GM10847 (cell line): ENCODE results near the gene TCF23.

ENCODE experiments used
- POLR2A ChIP-seq: IDR thresholded peaks from 2 replicates; pipeline ENCODE4 v1.6.1; 2011; ENCODE audit not compliant: insufficient read length; ENCODE audit errors: extremely low read depth

TCF23 gene

GRCh38 chr2:27148801-27149439, at the start of gene TCF23:
Gene TCF23 (plus strand): TSS chr2:27149004. CDS start chr2:27149134, 130 bp downstream.
- TF ChIP-seq POLR2A = no peak

- no peak for TF ChIP-seq POLR2A
Measured at GRCh38 chr2:27099334-27099955, 49.4 kb upstream of the TCF23 start.

GRCh38 chr2:27100036-27100435, 48.8 kb upstream of the TCF23 start:
- TF ChIP-seq POLR2A = no peak

GRCh38 chr2:27102329-27102728, 46.5 kb upstream of the TCF23 start:
- TF ChIP-seq POLR2A = no peak

GRCh38 chr2:27105981-27106380, 42.8 kb upstream of the TCF23 start:
- no peak for TF ChIP-seq POLR2A

GRCh38 chr2:27108221-27108620, 40.6 kb upstream of the TCF23 start:
- no peak for TF ChIP-seq POLR2A

GRCh38 chr2:27109083-27109482, 39.7 kb upstream of the TCF23 start:
- TF ChIP-seq POLR2A = no peak

GRCh38 chr2:27115519-27115918, 33.3 kb upstream of the TCF23 start:
- TF ChIP-seq POLR2A = no peak

- no peak for TF ChIP-seq POLR2A
Measured at GRCh38 chr2:27117995-27118524, 30.7 kb upstream of the TCF23 start.

GRCh38 chr2:27118525-27119329, 30.1 kb upstream of the TCF23 start, which contains the start of gene CGREF1:
Gene CGREF1 (minus strand): TSS chr2:27119128. CDS start chr2:27104366, 14,762 bp downstream.
- no peak for TF ChIP-seq POLR2A

- no peak for TF ChIP-seq POLR2A
Measured at GRCh38 chr2:27121906-27122305, 26.9 kb upstream of the TCF23 start.

GRCh38 chr2:27122791-27123190, 26.0 kb upstream of the TCF23 start:
- no peak for TF ChIP-seq POLR2A

GRCh38 chr2:27123302-27124150, 25.3 kb upstream of the TCF23 start, which contains the start of gene ABHD1:
Gene ABHD1 (plus strand): TSS chr2:27123815. CDS start chr2:27123949, 134 bp downstream.
- TF ChIP-seq POLR2A = no peak

GRCh38 chr2:27125104-27125503, 23.7 kb upstream of the TCF23 start:
- TF ChIP-seq POLR2A = no peak

GRCh38 chr2:27126252-27126710, 22.5 kb upstream of the TCF23 start:
- no peak for TF ChIP-seq POLR2A
